ENCODE measurements around the gene HES3. TPM values are rescaled to one million over a fixed set of nuclear protein-coding genes. Genes with fewer than 3 reads are reported as not detected.
A peak's percentile ranks its signal among the peaks of the same experiment; 100 is the strongest.

The HES3 gene
- total and polyA plus RNA-seq, 11 donors: not detected

- DNase-seq (no peak), ATAC-seq (no peak)
- H3K4me3 ChIP-seq: no peak overlapping the region
- no peaks in the 10 kb centered on the region for H3K9me3 ChIP-seq
- no peak for TF ChIP-seq CTCF (IDR thresholded peaks at IDR 0.05)
- TF ChIP-seq POLR2A (IDR thresholded peaks at IDR 0.05): no peak
- H3K4me1 ChIP-seq: peaks cover 0 to 50% (median 26%) of the 10 kb centered on the region in 12 donors
- H3K36me3 ChIP-seq: no peaks in the 10 kb centered on the region
- H3K27ac ChIP-seq: no peak overlapping the region
- H3K27me3 ChIP-seq: peaks cover 37 to 97% (median 65%) of the 10 kb centered on the region in 9 donors
- WGBS, 4 donors: 3 to 6% (median 4%) methylated on average over 23 to 24 of the region's 24 CpGs
- intact Hi-C loops (cut with DNase I): loop anchor here (1.0 to 10.0 kb wide), 12 partner anchors 37 to 202 kb away; partner anchors contain the start of gene RNF207 (in 3 of the 10)
These were observed 546 bp downstream of the HES3 start for GRCh38 chr1:6244401-6245049.

DNA sequence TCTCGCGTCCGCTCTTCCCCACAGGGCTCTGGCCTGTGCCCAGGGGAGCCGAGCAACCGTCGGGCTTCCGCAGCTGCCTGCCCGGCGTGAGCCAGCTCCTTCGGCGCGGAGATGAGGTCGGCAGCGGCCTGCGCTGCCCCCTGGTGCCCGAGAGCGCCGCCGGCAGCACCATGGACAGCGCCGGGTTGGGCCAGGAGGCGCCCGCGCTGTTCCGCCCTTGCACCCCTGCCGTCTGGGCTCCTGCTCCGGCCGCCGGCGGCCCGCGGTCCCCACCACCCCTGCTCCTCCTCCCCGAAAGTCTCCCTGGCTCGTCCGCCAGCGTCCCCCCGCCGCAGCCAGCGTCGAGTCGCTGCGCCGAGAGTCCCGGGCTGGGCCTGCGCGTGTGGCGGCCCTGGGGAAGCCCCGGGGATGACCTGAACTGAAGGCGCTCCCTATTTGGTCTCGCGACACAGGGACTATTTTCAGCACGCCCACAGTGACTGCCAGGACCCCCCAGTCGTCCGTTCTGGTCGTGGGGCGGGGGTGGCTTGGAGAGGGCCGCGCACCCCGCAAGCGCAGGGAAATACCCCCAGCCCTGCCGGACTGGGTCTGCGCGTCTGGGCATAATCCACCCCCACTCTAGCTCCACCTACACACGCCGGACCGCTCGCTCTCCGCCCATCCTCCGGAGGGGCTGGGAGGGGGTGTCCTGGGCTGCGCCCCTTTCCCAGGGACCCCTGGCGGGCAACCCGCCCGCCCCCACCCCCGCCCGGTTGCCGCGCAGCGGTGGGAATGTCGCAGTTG lies 1.3 kb downstream of the HES3 start:
- ATAC-seq (peak; percentile 30 to 82 (median 80)), DNase-seq (peak; percentile 73 to 91 (median 82))
- no peaks in the 10 kb centered on the region for H3K36me3 ChIP-seq
- intact Hi-C loops (cut with DNase I): loop anchor here (2.0 to 10.0 kb wide), 10 partner anchors 37 to 203 kb away; no protein-coding TSS in a partner anchor
- H3K9me3 ChIP-seq: no peaks in the 10 kb centered on the region
- no peak for TF ChIP-seq POLR2A (IDR thresholded peaks at IDR 0.05)
- TF ChIP-seq CTCF (IDR thresholded peaks at IDR 0.05): peak; percentile 68 to 87 (median 80)
- H3K27ac ChIP-seq: no peak overlapping the region
- WGBS, 4 donors: 0 to 3% (median 1%) methylated on average over 14 to 79 of the region's 79 CpGs
- peaks cover 0 to 56% (median 28%) of the 10 kb centered on the region in 12 donors for H3K4me1 ChIP-seq
- peak overlapping the region in 1 of 12 donors; percentile 25 for H3K4me3 ChIP-seq
- peaks cover 35 to 97% (median 65%) of the 10 kb centered on the region in 9 donors for H3K27me3 ChIP-seq

DNA sequence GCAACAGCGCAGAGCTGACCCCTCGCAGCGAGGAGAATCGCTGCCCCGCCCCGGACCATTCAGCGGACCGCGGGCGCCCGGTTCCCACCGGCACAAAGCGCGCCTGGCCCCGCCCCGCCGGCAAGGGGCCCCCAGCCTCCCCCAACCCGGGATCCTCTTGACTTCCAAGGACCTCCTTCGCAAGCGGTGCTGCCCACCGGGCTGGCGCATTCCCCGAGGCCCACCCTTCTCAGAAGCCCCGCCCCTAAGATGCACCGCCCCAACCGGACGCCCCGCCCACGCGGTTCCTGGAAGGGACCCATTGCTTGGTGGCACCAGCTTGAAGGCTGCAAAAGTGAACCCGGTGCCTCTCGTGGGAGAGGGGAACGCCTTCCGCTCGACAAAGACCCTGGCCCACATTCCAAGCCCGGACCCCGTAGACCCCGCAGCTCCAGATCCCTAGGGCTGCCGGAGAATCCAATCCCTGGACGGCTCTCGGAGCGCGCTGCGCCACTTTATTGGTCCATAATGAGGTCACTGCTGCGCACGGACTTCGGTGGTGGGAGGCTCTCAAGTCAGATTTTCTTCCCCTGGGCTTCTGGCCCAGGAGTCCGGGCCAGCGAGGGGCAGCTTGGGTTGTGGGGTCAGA lies 2.0 kb downstream of the HES3 start:
- Histone ChIP-seq H3K27ac (no peak overlapping the region), H3K4me3 (peak overlapping the region in 1 of 12 donors; percentile 25), H3K4me1 (peaks cover 0 to 56% (median 28%) of the 10 kb centered on the region in 12 donors), H3K27me3 (peaks cover 35 to 97% (median 65%) of the 10 kb centered on the region in 9 donors), H3K9me3 (no peaks in the 10 kb centered on the region), H3K36me3 (no peaks in the 10 kb centered on the region)
- DNase-seq (no peak), ATAC-seq (no peak)
- intact Hi-C loops (cut with DNase I): loop anchor here (1.0 to 10.0 kb wide), 16 partner anchors 35 to 204 kb away; no protein-coding TSS in a partner anchor
- 3 to 20% (median 4%) methylated on average over 9 to 49 of the region's 49 CpGs for WGBS, 4 donors
- TF ChIP-seq CTCF (IDR thresholded peaks at IDR 0.05): no peak
